ENCODE measurements around the gene APLNR.
"Not testable (repeated sequence)": the region's sequence is repeated elsewhere in the genome, so short reads cannot be mapped to it uniquely, and the experiment has no call there.

Gene APLNR

DNA sequence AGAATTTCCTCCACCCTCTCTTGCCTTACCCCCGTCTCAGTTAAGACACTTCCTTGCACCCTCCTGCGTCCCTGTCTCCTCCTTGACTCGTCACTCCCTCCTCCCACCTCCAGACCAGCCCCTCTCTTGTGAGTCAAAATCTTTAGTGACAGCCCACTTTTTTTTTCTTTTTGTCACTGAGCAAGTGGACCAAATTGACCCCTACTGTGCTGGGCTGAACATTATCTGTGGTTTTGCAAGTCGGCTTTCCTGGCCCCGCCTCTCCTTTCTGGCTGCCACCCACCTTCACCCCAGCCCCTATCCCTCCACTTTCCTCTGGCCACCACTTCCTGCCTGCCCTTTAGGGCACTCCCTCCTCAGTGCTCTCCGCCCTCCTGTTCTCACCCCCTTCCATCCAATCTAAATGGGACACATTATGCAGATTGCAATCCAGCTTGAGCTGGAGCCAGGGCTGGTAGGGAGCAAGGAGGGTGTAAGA lies at the start of gene APLNR:
Gene APLNR (minus strand): TSS at position 47 of the 478 bp plus-strand sequence. CDS start 246 bp downstream, outside the sequence.
- no peak for DNase-seq (ENCODE audit: low spot score)

- DNase-seq (ENCODE audit: low spot score): no peak
Measured at GRCh38 chr11:57283231-57283990, 46.4 kb upstream of the APLNR start.

DNA sequence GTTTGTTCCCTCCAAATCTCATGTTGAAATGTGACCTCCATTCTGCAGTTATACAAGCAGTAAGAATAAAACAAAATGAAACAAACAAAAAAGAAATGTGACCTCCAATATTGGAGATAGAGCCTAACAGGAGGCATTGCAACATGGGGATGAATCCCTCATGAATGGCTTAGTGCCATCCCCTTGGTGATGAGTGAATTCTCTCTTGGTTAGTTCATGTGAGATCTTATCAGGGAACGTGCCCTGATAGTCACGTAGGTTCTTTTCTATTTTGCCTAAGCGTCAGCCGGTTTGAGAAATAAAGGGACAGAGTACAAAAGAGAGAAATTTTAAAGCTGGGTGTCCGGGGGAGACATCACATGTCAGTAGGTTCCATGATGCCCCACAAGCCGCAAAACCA lies 44.5 kb upstream of the APLNR start:
- DNase-seq (ENCODE audit: low spot score): not testable (repeated sequence)

- DNase-seq (ENCODE audit: low spot score): peak; percentile 1
Measured at GRCh38 chr11:57279116-57279515, 42.1 kb upstream of the APLNR start.

GRCh38 chr11:57278721-57279095 lies 41.7 kb upstream of the APLNR start:
- DNase-seq (ENCODE audit: low spot score): peak; percentile 12

- peak; percentile 72 for DNase-seq (ENCODE audit: low spot score)
Measured at GRCh38 chr11:57277845-57278720, 41.0 kb upstream of the APLNR start.

DNA sequence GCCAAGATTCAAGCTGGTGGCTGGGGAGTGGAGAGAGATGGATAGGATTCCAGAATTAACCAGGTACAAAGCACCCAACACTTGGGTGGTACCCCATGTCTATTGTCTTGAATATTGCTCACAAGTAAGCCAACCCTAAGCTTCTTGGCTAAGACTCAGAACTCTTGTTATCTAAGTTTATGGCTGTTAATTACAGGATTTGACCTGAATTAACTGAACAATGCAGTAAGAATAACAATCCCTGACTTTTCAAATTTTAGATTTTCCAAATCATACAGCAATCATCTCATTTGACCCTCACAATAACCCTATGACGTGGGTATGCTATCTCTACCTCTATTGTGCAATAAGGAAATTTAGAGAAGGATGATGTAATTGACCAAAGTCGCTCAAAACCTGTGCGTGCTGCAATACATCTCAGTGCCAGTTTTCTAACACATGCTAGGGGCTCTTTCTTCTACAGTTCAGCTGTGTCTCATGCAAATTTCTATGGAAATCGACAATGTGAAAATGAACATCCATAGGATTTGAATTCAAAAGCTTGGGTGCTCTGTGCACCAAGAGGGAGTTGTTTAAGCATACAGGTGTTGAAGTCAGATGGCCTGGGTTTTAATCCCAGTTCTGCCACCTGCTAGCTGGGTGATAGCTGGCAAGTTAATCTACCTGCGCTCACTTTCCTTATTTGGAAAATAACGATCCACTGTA lies 40.1 kb upstream of the APLNR start:
- peak; percentile 4 for DNase-seq (ENCODE audit: low spot score)

GRCh38 chr11:57276169-57276970 lies 39.3 kb upstream of the APLNR start:
- peak; percentile 50 for DNase-seq (ENCODE audit: low spot score)

GRCh38 chr11:57275582-57275981 lies 38.5 kb upstream of the APLNR start:
- no peak for DNase-seq (ENCODE audit: low spot score)

DNA sequence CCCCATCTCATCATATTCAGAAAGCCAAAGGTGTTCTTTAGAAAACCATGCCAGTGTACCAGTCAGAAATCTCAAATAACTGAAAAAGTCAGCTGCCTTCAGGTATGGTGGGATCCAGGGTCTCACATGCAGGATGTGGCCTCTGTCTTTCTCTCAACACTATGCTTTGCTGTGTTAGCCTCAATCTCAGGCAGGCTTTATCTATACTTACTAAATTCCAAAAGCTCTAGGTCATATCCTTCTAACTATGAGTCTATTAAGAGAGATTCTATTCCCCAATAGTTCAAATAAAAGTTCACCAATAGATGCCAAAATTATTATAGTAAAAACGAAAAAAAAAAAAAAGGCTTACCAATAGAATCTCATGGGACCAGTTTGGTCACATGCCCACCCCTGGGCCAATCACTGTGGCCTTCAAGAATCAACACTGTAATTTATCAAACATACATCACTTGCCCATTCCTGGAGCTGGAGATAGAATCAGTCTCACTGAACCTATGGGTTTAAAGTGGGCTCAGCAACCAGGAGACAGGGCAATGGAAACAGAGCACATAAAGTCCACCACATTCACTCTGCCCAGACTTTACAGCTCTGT lies 38.0 kb upstream of the APLNR start:
- DNase-seq (ENCODE audit: low spot score): peak; percentile 25

GRCh38 chr11:57273448-57274058 lies 36.5 kb upstream of the APLNR start:
- peak; percentile 1 for DNase-seq (ENCODE audit: low spot score)

DNA sequence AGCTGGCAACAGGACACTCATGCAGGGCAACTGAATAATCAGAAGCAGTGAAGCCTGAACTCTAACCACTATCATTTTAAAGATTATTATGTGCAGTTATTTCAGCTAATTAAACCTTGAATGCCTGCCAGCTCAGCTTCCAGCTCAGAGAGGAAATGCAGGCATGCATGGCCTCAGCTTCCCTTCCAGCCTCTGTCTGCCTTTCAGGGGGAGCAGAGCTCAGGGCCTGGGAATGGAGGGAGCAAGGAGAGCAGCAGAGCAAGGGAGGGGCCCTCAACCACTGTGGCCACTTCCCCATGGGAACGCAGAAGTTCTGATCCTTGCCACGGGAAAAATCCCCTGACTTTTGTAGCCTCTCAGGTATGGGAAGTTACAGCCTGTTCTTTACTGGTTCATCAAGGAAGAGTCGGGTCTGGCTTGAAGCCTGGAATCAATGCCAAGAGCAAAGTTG lies 32.5 kb upstream of the APLNR start:
- DNase-seq (ENCODE audit: low spot score): peak; percentile 18

- DNase-seq (ENCODE audit: low spot score): no peak
Measured at GRCh38 chr11:57266157-57266556, 29.1 kb upstream of the APLNR start.

GRCh38 chr11:57263351-57263750 lies 26.3 kb upstream of the APLNR start:
- DNase-seq (ENCODE audit: low spot score): no peak

DNA sequence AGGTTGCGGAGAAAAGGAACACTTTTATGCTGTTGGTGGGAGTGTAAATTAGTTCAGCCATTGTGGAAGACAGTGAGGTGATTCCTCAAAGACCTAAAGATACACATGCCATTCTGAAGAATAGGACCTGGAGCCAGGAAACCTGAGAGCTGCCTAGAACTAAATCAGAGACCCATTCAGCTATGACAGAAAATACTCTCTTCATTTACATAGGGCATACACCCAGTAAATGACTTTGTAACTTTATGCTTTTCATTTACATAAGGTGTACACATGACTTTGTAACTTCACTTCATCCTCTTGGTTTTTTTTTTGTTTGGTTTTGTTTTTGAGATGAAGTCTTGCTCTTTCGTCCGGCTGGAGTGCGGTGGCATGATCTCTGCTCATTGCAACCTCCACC lies 25.1 kb upstream of the APLNR start:
- DNase-seq (ENCODE audit: low spot score): no peak

- DNase-seq (ENCODE audit: low spot score): no peak
Measured at GRCh38 chr11:57260937-57261783, 24.1 kb upstream of the APLNR start.

DNA sequence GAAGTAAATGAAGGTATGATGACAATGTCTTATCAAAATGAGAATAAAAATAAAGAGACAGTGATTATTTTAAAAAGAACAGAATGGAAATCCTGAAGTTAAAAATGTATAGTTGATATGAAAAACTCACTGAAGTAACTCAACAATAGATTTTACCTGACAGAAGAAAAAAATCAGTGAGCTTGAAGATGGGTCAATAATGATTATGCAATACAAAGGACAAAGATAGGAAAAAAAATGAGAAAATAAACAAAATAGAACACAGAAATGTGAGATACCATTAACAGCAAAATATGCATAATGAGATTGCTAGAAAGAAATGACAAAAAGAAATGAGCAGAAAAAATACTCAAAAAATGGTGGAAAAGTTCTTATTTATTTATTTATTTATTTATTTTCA lies 19.1 kb upstream of the APLNR start:
- no peak for DNase-seq (ENCODE audit: low spot score)

DNA sequence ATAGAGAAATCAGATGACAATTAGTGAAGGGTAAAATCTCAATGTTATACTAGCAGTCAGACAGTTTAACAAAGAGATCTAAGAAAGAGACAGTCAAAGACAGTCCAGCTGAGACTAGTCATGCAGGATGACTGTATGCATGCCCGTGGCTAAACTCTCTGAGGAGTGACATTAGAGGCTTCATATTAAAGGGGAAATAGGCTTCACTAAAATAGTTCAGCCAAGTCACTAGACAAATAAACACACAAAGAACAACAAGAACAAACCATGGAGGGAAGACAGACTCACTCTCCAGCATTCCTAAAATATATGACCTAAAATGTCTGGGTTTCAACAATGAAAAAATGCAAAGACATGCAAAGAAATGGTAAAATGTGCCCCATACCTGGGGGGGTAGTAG lies 18.6 kb upstream of the APLNR start:
- no peak for DNase-seq (ENCODE audit: low spot score)

DNA sequence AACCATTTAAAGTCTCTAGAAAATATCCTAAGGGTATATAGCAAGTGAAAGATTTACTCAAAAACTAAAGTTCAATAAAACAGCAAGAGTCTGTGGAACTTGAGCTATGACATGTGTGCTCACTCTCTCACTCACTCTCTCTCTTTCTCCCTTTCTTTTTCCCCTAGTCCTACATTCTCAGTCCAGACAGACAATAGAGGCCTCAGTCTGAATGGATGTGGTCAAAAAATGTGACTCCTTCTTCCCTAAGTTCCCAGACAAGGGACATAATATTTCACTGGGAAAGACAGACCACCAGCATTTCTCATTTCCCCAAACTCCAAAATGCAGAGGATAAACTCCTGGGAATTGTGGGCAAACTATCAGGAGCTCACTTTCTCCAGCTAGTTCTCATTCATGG lies 17.6 kb upstream of the APLNR start:
- no peak for DNase-seq (ENCODE audit: low spot score)

Data from left forelimb (tissue), 1 donor.